Measurements from ENCODE around the gene CDK10. TPM values are rescaled to one million over a fixed set of nuclear protein-coding genes. Genes with fewer than 3 reads are reported as not detected.
A peak's percentile ranks its signal among the peaks of the same experiment; 100 is the strongest.
"Not testable (repeated sequence)": the region's sequence is repeated elsewhere in the genome, so short reads cannot be mapped to it uniquely, and the experiment has no call there.

Gene CDK10
- total and polyA plus RNA-seq, 9 of the 15 experiments (the other 6 are each of a cell fraction or from before 2014, with no cell fraction given) = 2.0 to 85.1 (median 40.1) TPM

DNA sequence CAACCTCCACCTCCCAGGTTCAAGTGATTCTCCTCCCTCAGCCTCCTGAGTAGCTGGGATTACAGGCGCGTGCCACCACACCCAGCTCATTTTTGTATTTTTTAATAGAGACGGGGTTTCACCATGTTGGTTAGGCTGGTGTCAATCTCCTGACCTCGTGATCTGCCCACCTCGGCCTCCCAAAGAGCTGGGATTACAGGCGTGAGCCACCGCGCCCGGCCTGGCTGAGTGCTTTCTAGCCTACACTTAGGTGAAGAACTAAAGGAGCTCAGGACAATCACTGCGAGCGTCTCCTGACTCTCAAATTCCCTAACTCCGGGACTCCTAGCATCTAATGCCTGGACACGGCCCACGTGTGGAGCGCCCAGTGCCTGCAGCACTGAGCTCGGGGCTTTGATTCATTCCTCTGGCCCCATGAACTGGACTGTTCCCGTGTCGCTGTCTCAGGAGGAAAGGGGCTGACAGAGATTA lies 13.2 kb downstream of the CDK10 start:
- in situ Hi-C loops (cut with MboI) = loop anchor here (5.0 kb wide), 1 partner anchor 163 kb away; no protein-coding TSS in a partner anchor
- DNase-seq (ENCODE audit: extremely low read depth in 1 of 4, low spot score in 3 of 4); H4K20me1 ChIP-seq (replicated peaks; ENCODE audit: control insufficient read depth, insufficient read depth, low read length); BruUV-seq (replicated peaks); FAIRE-seq; H2AFZ ChIP-seq (ENCODE audit: low read depth, low read length); H3K9me3 ChIP-seq (replicated peaks; ENCODE audit: control insufficient read depth, insufficient read depth, low read depth, low read length); ATAC-seq; H3K27me3 ChIP-seq (ENCODE audit: control insufficient read depth in 2 of 2, insufficient read depth in 2 of 2, low read length in 2 of 2); H3K79me2 ChIP-seq (ENCODE audit: control insufficient read depth, insufficient read depth, low read length); TF ChIP-seq NR2C2 (tag; IDR thresholded peaks at IDR 0.05): not testable (repeated sequence)
- H3K4me1 ChIP-seq (replicated peaks in 1 of 2; ENCODE audit: control insufficient read depth in 2 of 2, insufficient read depth in 2 of 2, low read length in 2 of 2) = peaks cover 13 to 69% of the 10 kb centered on the region in 2 experiments
- ChIA-PET POLR2A (interaction anchor here (0.6 to 2.2 kb wide), 9 partner anchors 9 to 276 kb away, joined by 3 to 16 read pairs (median 3); partner anchors contain the start of gene CDK10), CTCF (ENCODE audit: low intra/inter-chr PET ratio) (interaction anchor here (0.7 to 2.7 kb wide), 2 partner anchors 94 to 161 kb away, joined by 3 to 18 read pairs; no protein-coding TSS in a partner anchor)
- intact Hi-C loops (cut with micrococcal nuclease) = loop anchor here (2.0 to 5.0 kb wide), 3 partner anchors 19 to 213 kb away; no protein-coding TSS in a partner anchor
- H3K27ac ChIP-seq (ENCODE audit: extremely low read depth, low read depth, low read length) = 0 out of 3 replicates have a peak overlapping the region, but pooled peaks have one; percentile 14
- peaks cover 11% of the 10 kb centered on the region for H3K9me1 ChIP-seq (ENCODE audit: control insufficient read depth, insufficient read depth, low read length)
- peak overlapping the region; percentile 62 for H3K4me2 ChIP-seq (ENCODE audit: insufficient read depth, low read length)
- peak overlapping the region; percentile 4 to 90; a peak in 2 of 4 replicates for H3K9ac ChIP-seq (ENCODE audit: insufficient read depth in 1 of 2, low read depth in 2 of 2, low read length in 2 of 2)
- H3K4me3 ChIP-seq = peak overlapping the region; percentile 51; the same call in 1 of the 2 replicates
- 52% methylated on average over 18 of the region's 18 CpGs for WGBS (ENCODE audit: insufficient coverage, low coverage, missing lambda C conversion rate)
- TF ChIP-seq NR2C2 (CRISPR knock-in tag; IDR thresholded peaks at IDR 0.05) (0 out of 2 replicates have a peak, but pooled peaks have one; percentile 23), ZNF764 (CRISPR knock-in tag; IDR thresholded peaks at IDR 0.05; ENCODE audit: low read depth) (0 out of 2 replicates have a peak, but pooled peaks have one; percentile 12)
- TF ChIP-seq, protein P1, sequence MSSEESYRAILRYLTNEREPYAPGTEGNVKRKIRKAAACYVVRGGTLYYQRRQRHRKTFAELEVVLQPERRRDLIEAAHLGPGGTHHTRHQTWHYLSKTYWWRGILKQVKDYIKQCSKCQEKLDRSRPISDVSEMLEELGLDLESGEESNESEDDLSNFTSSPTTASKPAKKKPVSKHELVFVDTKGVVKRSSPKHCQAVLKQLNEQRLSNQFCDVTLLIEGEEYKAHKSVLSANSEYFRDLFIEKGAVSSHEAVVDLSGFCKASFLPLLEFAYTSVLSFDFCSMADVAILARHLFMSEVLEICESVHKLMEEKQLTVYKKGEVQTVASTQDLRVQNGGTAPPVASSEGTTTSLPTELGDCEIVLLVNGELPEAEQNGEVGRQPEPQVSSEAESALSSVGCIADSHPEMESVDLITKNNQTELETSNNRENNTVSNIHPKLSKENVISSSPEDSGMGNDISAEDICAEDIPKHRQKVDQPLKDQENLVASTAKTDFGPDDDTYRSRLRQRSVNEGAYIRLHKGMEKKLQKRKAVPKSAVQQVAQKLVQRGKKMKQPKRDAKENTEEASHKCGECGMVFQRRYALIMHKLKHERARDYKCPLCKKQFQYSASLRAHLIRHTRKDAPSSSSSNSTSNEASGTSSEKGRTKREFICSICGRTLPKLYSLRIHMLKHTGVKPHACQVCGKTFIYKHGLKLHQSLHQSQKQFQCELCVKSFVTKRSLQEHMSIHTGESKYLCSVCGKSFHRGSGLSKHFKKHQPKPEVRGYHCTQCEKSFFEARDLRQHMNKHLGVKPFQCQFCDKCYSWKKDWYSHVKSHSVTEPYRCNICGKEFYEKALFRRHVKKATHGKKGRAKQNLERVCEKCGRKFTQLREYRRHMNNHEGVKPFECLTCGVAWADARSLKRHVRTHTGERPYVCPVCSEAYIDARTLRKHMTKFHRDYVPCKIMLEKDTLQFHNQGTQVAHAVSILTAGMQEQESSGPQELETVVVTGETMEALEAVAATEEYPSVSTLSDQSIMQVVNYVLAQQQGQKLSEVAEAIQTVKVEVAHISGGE (CRISPR knock-in tag; IDR thresholded peaks at IDR 0.05) = peak in 1 of 3 experiments; percentile 36; a peak in 1 of 6 replicates
- peaks cover 36% of the 10 kb centered on the region; the same call in 2 of the 3 replicates for H3K36me3 ChIP-seq (ENCODE audit: control insufficient read depth, insufficient read depth, low read length)
